SK-N-MC (cell line): ENCODE measurements around the gene SSC5D.

Source experiments
- DNase-seq: peaks from one replicate; pipeline ENCODE4 v3.0.0-alpha.2; 2011; ENCODE audit warnings: low read depth, low spot score
- H3K27ac ChIP-seq: fragments of 200-600 bp; sonication (generic); 2 replicates; pipeline ENCODE4 v1.5.1; 2016; ENCODE audit warnings: mixed run types
- H3K36me3 ChIP-seq: fragments of 200-600 bp; sonication (generic); 2 replicates; pipeline ENCODE4 v1.6.1; 2017; ENCODE audit warnings: antibody characterized with exemption, low read length, mixed read lengths; ENCODE audit not compliant: insufficient read depth
- H3K4me3 ChIP-seq: fragments of 200-600 bp; sonication (generic); 2 replicates; pipeline ENCODE4 v1.5.1; 2016
- H3K9ac ChIP-seq: fragments of 200-600 bp; sonication (generic); 2 replicates; pipeline ENCODE4 v1.8.0; 2017; ENCODE audit warnings: mixed run types, mixed read lengths; ENCODE audit not compliant: insufficient read length
- H3K9me3 ChIP-seq: fragments of 200-600 bp; sonication (generic); 2 replicates; pipeline ENCODE4 v1.6.1; 2017; ENCODE audit warnings: low read depth, mild to moderate bottlenecking, antibody characterized with exemption, low read length, moderate library complexity, mixed read lengths
- EZH2 ChIP-seq: fragments of 200-600 bp; sonication (generic); IDR thresholded peaks from one replicate; pipeline ENCODE4 v1.6.1; 2017; ENCODE audit warnings: antibody characterized with exemption
- FOXP2 ChIP-seq: optimal IDR thresholded peaks from 2 replicates; pipeline ENCODE3; 2011; ENCODE audit warnings: mild to moderate bottlenecking, moderate library complexity; ENCODE audit not compliant: insufficient read depth; ENCODE audit errors: extremely low read length, control extremely low read depth
- POLR2AphosphoS5 ChIP-seq: IDR thresholded peaks from 2 replicates; pipeline ENCODE4 v1.6.1; 2012; ENCODE audit warnings: mild to moderate bottlenecking, low read depth, low read length, borderline replicate concordance

The SSC5D gene

GRCh38 chr19:55502197-55502952 is 14.1 kb downstream of the SSC5D start:
- no peaks in the 10 kb centered on the region for H3K36me3 ChIP-seq
- H3K9me3 ChIP-seq: no peaks in the 10 kb centered on the region
- no peak overlapping the region for H3K9ac ChIP-seq
- TF ChIP-seq EZH2: no peak
- TF ChIP-seq POLR2AphosphoS5: no peak
- no peak for TF ChIP-seq FOXP2
- no peak overlapping the region for H3K4me3 ChIP-seq
- H3K27ac ChIP-seq: no peak overlapping the region
- no peak for DNase-seq

DNA sequence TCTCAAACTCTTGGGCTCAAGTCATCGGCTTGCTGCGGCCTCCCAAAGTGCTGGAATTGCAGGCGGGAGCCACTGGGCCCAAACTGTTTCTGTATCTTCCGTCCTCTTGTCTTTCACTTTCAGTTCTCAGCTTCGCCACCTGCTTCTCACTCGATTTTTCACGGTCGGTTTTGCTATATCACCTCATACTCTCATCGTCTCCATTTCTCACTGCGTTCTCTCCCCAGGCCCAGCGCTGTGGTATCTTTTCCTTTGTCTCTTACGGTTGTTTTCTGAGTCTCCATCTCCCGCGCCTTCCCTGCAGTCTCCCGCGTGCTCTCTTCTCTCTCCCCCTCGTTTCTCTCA is 14.9 kb downstream of the SSC5D start:
- H3K9ac ChIP-seq: no peak overlapping the region
- no peak overlapping the region for H3K27ac ChIP-seq
- DNase-seq: no peak
- no peaks in the 10 kb centered on the region for H3K36me3 ChIP-seq
- TF ChIP-seq POLR2AphosphoS5: no peak
- TF ChIP-seq FOXP2: no peak
- no peak for TF ChIP-seq EZH2
- H3K9me3 ChIP-seq: no peaks in the 10 kb centered on the region
- H3K4me3 ChIP-seq: no peak overlapping the region

DNA sequence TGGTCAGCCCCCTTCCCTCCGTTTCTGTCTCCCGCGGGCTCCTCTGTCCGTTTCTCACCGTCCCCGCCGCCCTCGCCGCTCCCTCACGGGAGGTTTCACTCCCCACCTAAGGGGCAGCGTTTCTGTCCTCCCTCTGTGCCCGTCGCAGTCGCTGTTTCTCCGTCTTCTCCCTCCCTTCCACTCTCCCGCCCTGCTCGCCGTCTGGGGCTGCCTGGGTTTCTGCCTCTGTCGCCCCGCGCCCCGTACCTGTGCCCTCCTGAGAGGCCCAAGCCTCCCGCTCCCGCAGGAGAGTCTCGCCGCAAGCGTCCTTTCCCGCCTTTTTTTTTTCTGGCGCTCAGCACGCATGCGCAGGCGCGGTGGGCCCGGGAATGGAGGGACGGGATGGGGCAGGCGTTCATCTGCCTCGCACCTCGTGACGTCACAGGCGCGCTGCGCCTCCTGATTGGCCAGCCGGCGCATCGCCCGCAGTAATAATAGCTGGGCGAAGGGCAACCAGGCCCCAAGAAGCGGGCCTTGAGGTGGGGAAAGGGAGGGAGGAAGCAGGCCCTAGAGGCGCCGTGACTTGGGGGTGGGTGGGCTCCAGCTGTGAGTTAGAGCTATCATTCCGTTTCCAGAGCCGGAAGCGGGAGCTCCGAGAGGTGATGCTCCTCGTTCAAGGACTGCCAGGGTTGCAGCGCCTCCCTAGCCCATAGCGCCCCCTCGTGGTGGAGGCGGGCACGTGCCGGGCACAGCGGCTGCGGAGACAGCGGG is 15.4 kb downstream of the SSC5D start:
- no peak overlapping the region for H3K9ac ChIP-seq
- H3K27ac ChIP-seq: no peak overlapping the region
- TF ChIP-seq FOXP2 (peak; percentile 35), POLR2AphosphoS5 (no peak)
- H3K9me3 ChIP-seq: no peaks in the 10 kb centered on the region
- H3K4me3 ChIP-seq: peak overlapping the region; percentile 75
- peak; percentile 44 for DNase-seq
- H3K36me3 ChIP-seq: no peaks in the 10 kb centered on the region

GRCh38 chr19:55504252-55504603 is 16.0 kb downstream of the SSC5D start:
- Histone ChIP-seq H3K9ac (no peak overlapping the region), H3K4me3 (peak overlapping the region; percentile 75), H3K36me3 (no peaks in the 10 kb centered on the region), H3K9me3 (no peaks in the 10 kb centered on the region), H3K27ac (no peak overlapping the region)
- no peak for TF ChIP-seq EZH2
- TF ChIP-seq FOXP2: no peak
- TF ChIP-seq POLR2AphosphoS5: no peak
- no peak for DNase-seq

DNA sequence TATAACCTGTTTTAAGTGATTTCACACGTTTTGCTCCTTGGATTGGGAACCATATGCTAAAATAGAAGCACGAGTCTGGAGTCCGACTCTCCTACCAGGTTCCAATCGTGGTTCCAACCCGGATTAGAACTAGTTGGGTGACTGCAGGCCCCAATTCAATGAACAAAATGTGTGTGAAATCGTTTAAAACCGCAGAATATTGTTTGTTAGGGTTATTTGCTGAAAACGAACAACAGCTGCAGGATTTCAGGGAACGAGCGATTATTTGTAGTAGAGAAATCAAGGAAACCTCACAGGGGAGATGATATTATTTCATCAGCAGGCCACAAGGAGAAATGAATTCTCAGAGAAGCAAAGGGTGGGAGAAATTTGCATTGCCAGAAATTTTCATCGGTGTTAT is 16.7 kb downstream of the SSC5D start:
- H3K4me3 ChIP-seq: no peak overlapping the region
- no peaks in the 10 kb centered on the region for H3K9me3 ChIP-seq
- H3K36me3 ChIP-seq: no peaks in the 10 kb centered on the region
- DNase-seq: no peak
- TF ChIP-seq EZH2: no peak
- TF ChIP-seq POLR2AphosphoS5: no peak
- TF ChIP-seq FOXP2: no peak
- H3K27ac ChIP-seq: no peak overlapping the region
- no peak overlapping the region for H3K9ac ChIP-seq

DNA sequence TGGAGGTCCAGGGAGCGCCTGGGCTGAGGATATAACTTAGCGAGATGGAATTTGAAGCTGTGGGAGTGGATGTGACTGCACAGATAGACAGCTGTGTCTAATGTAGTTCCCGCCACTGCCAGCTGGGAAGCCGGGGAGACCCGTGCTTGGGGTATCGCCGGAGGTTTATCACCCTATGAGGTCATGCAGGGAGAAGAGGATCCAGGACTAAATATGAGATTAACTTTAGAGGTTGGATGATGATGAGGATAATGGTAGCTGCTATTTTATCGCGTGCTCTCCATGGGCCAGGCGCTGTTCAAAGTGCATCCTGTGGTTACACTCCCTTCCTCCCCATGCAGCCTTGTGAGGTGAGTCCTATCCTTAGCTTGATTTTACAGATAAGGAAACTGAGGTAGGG is 19.9 kb downstream of the SSC5D start:
- no peak overlapping the region for H3K27ac ChIP-seq

GRCh38 chr19:55516878-55517620 is 28.8 kb downstream of the SSC5D start:
- Histone ChIP-seq H3K4me3 (peak overlapping the region; percentile 75), H3K27ac (no peak overlapping the region), H3K36me3 (no peaks in the 10 kb centered on the region), H3K9me3 (no peaks in the 10 kb centered on the region), H3K9ac (no peak overlapping the region)
- no peak for TF ChIP-seq EZH2
- TF ChIP-seq FOXP2: no peak
- TF ChIP-seq POLR2AphosphoS5: no peak
- peak; percentile 22 for DNase-seq

More for the DNA sequence above, 19.9 kb downstream of the SSC5D start:
- TF ChIP-seq FOXP2: no peak
- TF ChIP-seq EZH2: no peak
- no peak for TF ChIP-seq POLR2AphosphoS5
- H3K9ac ChIP-seq: no peak overlapping the region
- H3K9me3 ChIP-seq: no peaks in the 10 kb centered on the region
- DNase-seq: no peak
- H3K4me3 ChIP-seq: no peak overlapping the region
- H3K36me3 ChIP-seq: no peaks in the 10 kb centered on the region

DNA sequence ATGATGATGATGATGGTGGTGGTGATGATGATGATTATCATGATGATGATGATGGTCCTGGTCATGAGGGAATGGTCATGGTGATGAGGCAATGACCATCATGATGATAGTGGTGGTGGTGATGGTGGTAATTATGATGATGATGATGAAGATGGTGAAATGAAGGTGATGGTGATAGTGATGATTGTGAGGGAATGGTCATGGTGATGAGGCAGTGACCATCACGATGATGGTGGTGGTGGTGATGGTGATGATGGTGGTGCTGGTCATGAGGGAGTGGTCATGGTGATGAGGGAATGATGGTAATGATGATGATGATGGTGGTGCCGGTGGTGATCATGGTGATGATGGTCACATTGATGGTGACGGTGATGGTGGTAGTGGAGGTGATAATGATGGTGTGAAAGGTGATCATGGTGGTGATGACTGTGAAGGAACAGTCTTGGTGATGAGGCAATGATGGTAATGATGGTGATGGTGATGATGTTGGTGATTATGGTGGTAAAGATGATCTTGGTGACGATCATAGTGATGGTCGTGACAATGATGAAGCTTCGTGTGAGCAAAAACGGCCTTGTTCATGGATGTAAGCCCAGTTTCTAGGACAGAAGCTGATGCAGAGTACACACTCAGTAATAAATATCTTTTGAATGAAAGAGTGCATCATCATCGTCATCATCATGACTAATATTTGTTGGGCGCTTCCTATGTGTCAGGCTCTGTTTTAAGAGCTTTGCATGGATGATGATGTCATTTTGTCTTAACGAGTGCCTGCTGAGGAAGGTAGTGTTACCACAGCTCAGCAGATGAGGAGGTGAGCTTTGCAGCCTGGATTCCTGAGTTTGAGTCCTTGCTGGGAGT is 31.4 kb downstream of the SSC5D start:
- no peak for DNase-seq

More for the DNA sequence above, 31.4 kb downstream of the SSC5D start:
- TF ChIP-seq FOXP2 (no peak), POLR2AphosphoS5 (no peak), EZH2 (no peak)
- H3K36me3 ChIP-seq: no peaks in the 10 kb centered on the region
- H3K9ac ChIP-seq: no peak overlapping the region
- H3K27ac ChIP-seq: no peak overlapping the region
- no peaks in the 10 kb centered on the region for H3K9me3 ChIP-seq
- H3K4me3 ChIP-seq: no peak overlapping the region
